Vagina (tissue), 2 donors: ENCODE data around the gene CYP11A1.

Experiments used
- POLR2A ChIP-seq, 2 donors: fragments of 450-650 bp; IDR thresholded peaks; one replicate each; pipeline ENCODE4 v1.6.1; 2017; ENCODE audit warnings: antibody characterized with exemption in 2 of 2, mild to moderate bottlenecking in 2 of 2, moderate library complexity in 2 of 2
- POLR2AphosphoS5 ChIP-seq, 2 donors: sonication (generic); formaldehyde crosslinking; IDR thresholded peaks; one replicate each; pipeline ENCODE4 v1.9.0; 2017; ENCODE audit warnings: antibody characterized with exemption in 2 of 2, mild to moderate bottlenecking in 2 of 2, low read depth in 1 of 2; ENCODE audit not compliant: insufficient read depth in 1 of 2
- TF ChIP-seq, protein P1 (sequence below), 3 experiments: fragments of 450-650 bp in 2 of 3; fragments of 200-600 bp in 1 of 3; sonication (generic) in 1 of 3; IDR thresholded peaks; one replicate each; pipeline ENCODE4 v1.5.1; 2017 to 2019; ENCODE audit warnings: antibody characterized with exemption in 3 of 3, mild to moderate bottlenecking in 2 of 3, moderate library complexity in 2 of 3

DNA sequence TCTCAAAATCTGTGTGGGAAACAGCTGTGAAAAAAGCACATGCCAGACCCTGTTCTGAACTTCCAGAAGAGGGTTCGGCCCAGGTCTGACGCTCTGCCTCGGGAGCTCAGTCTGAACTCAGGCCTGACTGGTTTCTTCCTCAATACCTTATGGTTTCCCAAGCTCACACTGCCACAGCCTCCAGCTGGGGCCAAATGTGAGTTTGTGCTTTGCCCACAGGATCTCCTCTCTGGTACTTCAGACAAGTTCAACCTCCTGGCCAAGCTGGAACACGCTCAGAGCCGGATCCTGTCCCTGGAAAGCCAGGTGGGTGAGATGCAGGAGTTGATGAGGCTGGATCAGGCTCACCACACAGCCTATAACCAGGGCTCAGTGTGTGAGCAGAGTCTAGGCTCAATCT, 33.8 kb downstream of the CYP11A1 start:
- TF ChIP-seq, protein P1, sequence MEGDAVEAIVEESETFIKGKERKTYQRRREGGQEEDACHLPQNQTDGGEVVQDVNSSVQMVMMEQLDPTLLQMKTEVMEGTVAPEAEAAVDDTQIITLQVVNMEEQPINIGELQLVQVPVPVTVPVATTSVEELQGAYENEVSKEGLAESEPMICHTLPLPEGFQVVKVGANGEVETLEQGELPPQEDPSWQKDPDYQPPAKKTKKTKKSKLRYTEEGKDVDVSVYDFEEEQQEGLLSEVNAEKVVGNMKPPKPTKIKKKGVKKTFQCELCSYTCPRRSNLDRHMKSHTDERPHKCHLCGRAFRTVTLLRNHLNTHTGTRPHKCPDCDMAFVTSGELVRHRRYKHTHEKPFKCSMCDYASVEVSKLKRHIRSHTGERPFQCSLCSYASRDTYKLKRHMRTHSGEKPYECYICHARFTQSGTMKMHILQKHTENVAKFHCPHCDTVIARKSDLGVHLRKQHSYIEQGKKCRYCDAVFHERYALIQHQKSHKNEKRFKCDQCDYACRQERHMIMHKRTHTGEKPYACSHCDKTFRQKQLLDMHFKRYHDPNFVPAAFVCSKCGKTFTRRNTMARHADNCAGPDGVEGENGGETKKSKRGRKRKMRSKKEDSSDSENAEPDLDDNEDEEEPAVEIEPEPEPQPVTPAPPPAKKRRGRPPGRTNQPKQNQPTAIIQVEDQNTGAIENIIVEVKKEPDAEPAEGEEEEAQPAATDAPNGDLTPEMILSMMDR (IDR thresholded peaks at IDR 0.05), result no peak
- TF ChIP-seq POLR2A (IDR thresholded peaks at IDR 0.05) (no peak), POLR2AphosphoS5 (IDR thresholded peaks at IDR 0.05; ENCODE audit: insufficient read depth in 1 of 2, low read depth in 1 of 2) (no peak)
